Fibroblast of lung (primary cell): ENCODE results near the gene NXN. TPM values are rescaled to one million over a fixed set of nuclear protein-coding genes. Genes with fewer than 3 reads are reported as not detected.
"Not testable (repeated sequence)": the region's sequence is repeated elsewhere in the genome, so short reads cannot be mapped to it uniquely, and the experiment has no call there.

Source experiments
- DNase-seq, 2 donors: peaks; one replicate each; pipeline versions ENCODE4 v3.0.0 to v3.0.0-alpha.2; 2010; ENCODE audit warnings: low read depth in 2 of 2
- H2AFZ ChIP-seq: 2 replicates; pipeline ENCODE4 v1.5.1; 2012; ENCODE audit warnings: low read length, control low read depth, inconsistent platforms
- H3K27ac ChIP-seq: 2 replicates; pipeline ENCODE4 v1.5.1; 2011; ENCODE audit warnings: low read length, control low read depth; ENCODE audit not compliant: insufficient read depth
- H3K27me3 ChIP-seq: 2 replicates; pipeline ENCODE4 v1.5.1; 2011; ENCODE audit warnings: mild to moderate bottlenecking, low read length; ENCODE audit not compliant: control insufficient read depth, insufficient read depth
- H3K36me3 ChIP-seq: 2 replicates; pipeline ENCODE4 v1.5.1; 2011; ENCODE audit warnings: low read length; ENCODE audit not compliant: control insufficient read depth, insufficient read depth
- H3K4me1 ChIP-seq: 2 replicates; pipeline ENCODE4 v1.5.1; 2011; ENCODE audit warnings: low read length; ENCODE audit not compliant: control insufficient read depth, insufficient read depth; ENCODE audit errors: extremely low read depth
- H3K4me2 ChIP-seq: 2 replicates; pipeline ENCODE4 v1.5.1; 2011; ENCODE audit warnings: low read length, control low read depth; ENCODE audit not compliant: insufficient read depth; ENCODE audit errors: extremely low read depth
- H3K4me3 ChIP-seq, 4 experiments: fragments of 200-600 bp in 1 of 4; sonication (generic) in 1 of 4; replicated peaks in 1 of 4; 2 replicates each; pipeline ENCODE4 v1.5.1; 2011 to 2016; ENCODE audit warnings: low read length in 4 of 4, low read depth in 3 of 4, mild to moderate bottlenecking in 3 of 4, control low read depth in 2 of 4, inconsistent platforms in 1 of 4, mixed read lengths in 1 of 4; ENCODE audit not compliant: insufficient read depth in 1 of 4; ENCODE audit errors: control extremely low read depth in 1 of 4
- H3K79me2 ChIP-seq: 2 replicates; pipeline ENCODE4 v1.5.1; 2012; ENCODE audit warnings: mild to moderate bottlenecking, low read length, inconsistent platforms; ENCODE audit not compliant: control insufficient read depth, insufficient read depth
- H3K9ac ChIP-seq: 2 replicates; pipeline ENCODE4 v1.5.1; 2011; ENCODE audit warnings: mild to moderate bottlenecking, low read length, control low read depth; ENCODE audit not compliant: insufficient read depth
- H3K9me3 ChIP-seq: 2 replicates; pipeline ENCODE4 v1.5.1; 2012; ENCODE audit warnings: low read depth, low read length; ENCODE audit not compliant: control insufficient read depth, insufficient read depth
- H4K20me1 ChIP-seq: 2 replicates; pipeline ENCODE4 v1.5.1; 2011; ENCODE audit warnings: low read length; ENCODE audit not compliant: control insufficient read depth, insufficient read depth; ENCODE audit errors: extremely low read depth
- EZH2 ChIP-seq: IDR thresholded peaks from 2 replicates; pipeline ENCODE4 v1.5.1; 2012; ENCODE audit warnings: low read length, control low read depth, mild to moderate bottlenecking; ENCODE audit errors: missing control alignments
- polyA plus RNA-seq, 2 donors: library from polyadenylated mRNA; depleted of rRNA in 1 of 2; stranded (reverse) in 1 of 2; unstranded in 1 of 2; fragments of >200 nt; gene quantifications; 2 replicates each; pipeline ENCODE4 v1.2.1, GENCODE V29; 2011 to 2012; ENCODE audit warnings: missing spikeins in 1 of 2
- total RNA-seq: library from RNA; depleted of rRNA; stranded (reverse); fragments of >200 nt; gene quantifications from 2 replicates; pipeline ENCODE4 v1.2.1, GENCODE V29; 2014
- TF ChIP-seq, protein P1 (sequence below), 2 donors: IDR thresholded peaks in 1 of 2; conservative IDR thresholded peaks in 1 of 2; 1 replicate in 1 of 2; 2 replicates in 1 of 2; pipeline ENCODE4 v1.5.1; 2011 to 2012; ENCODE audit warnings: low read length in 2 of 2, control low read depth in 1 of 2, inconsistent platforms in 1 of 2, low read depth in 1 of 2, mild to moderate bottlenecking in 1 of 2

Gene NXN
- total and polyA plus RNA-seq, 2 donors (not counting 1 experiment from before 2014, with no cell fraction given), result 38.5 to 53.8 TPM

DNA sequence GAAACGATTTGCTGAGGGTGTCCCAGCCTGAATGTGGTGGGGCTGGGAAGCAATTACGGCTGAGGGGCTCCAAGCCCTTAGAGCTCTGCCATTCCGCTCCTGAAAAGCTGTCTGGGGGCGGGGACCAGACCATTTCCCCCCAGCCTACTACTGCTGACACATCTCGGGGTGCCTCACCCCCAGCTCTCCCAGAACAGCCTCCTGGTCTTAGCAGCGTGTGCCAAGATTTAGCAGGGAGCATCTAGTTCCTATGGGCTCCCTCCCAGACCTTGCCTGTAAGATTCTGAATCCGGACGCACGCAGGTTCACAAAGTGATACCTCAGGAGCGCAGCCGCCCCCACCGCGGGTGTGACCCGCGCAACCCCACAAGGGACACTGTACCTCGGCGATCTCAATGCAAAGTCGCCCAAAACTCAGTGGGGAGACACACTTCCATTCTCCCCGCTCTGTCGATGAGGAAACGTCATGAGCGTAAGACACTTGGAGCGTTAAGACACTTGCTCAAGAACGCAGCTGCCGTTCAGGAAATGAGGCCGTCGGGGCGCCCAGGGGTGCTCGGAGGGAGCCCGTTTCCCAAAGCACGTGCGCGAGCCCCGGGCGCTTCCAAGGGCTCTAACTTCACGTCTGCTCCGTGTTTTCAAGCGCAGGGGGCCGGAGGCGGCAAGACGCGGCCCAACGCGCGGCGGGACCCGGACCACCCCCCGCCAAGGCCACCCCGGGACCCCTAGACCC, 228.1 kb downstream of the NXN start:
- Histone ChIP-seq H3K79me2 (peaks cover 32% of the 10 kb centered on the region), H3K9ac (peak overlapping the region; percentile 90), H3K4me1 (peaks cover 4% of the 10 kb centered on the region), H3K27me3 (no peaks in the 10 kb centered on the region), H3K9me3 (no peaks in the 10 kb centered on the region), H3K4me2 (peak overlapping the region; percentile 90), H2AFZ (peak overlapping the region; percentile 80), H3K4me3 (peak overlapping the region; percentile 78 to 89 (median 84)), H3K36me3 (peaks cover 10% of the 10 kb centered on the region), H4K20me1 (no peaks in the 10 kb centered on the region), H3K27ac (peak overlapping the region; percentile 80)
- TF ChIP-seq EZH2, result no peak
- TF ChIP-seq, protein P1, sequence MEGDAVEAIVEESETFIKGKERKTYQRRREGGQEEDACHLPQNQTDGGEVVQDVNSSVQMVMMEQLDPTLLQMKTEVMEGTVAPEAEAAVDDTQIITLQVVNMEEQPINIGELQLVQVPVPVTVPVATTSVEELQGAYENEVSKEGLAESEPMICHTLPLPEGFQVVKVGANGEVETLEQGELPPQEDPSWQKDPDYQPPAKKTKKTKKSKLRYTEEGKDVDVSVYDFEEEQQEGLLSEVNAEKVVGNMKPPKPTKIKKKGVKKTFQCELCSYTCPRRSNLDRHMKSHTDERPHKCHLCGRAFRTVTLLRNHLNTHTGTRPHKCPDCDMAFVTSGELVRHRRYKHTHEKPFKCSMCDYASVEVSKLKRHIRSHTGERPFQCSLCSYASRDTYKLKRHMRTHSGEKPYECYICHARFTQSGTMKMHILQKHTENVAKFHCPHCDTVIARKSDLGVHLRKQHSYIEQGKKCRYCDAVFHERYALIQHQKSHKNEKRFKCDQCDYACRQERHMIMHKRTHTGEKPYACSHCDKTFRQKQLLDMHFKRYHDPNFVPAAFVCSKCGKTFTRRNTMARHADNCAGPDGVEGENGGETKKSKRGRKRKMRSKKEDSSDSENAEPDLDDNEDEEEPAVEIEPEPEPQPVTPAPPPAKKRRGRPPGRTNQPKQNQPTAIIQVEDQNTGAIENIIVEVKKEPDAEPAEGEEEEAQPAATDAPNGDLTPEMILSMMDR (conservative IDR thresholded peaks at IDR 0.05 in 1 of 2, IDR thresholded peaks at IDR 0.05 in 1 of 2; ENCODE audit: low read depth in 1 of 2, low read length in 2 of 2), result no peak
- DNase-seq, result peak; percentile 39 to 54

DNA sequence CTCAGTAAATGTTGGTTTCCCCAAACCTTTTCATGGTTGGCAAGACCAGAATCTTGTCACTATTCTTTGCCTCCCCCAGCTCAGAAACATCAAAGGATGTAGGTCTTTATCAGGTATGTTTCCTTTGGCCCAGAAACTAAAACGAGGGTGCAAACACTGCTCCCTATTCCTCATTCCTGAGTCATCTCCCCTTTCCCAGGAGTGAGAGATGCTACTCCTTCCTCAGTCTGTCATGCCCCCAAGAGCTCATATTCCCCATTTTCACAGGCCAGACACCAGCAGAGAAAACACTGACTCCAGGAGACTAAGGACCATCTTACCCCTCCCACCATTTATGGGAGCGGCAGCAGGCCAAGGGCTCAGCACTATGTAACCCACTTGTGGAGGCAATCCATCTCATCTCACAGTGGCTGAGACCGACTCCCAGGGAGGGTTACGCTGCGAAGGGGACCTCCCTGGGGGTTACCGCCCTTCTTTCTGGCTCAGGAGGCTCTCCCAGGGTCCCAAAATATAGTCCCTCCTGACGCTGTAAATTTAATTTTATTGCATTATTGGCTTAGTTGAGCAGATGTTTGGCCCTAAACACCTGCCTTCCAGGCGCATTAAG, 229.0 kb downstream of the NXN start:
- Histone ChIP-seq H3K4me3 (peak overlapping the region in 3 of 4 experiments; percentile 78 to 86 (median 81)), H3K79me2 (peaks cover 32% of the 10 kb centered on the region), H3K27ac (no peak overlapping the region), H3K4me2 (peak overlapping the region; percentile 90), H4K20me1 (no peaks in the 10 kb centered on the region), H3K27me3 (no peaks in the 10 kb centered on the region), H3K4me1 (peaks cover 4% of the 10 kb centered on the region), H2AFZ (no peak overlapping the region), H3K9me3 (no peaks in the 10 kb centered on the region), H3K36me3 (peaks cover 14% of the 10 kb centered on the region), H3K9ac (no peak overlapping the region)
- no peak for DNase-seq
- TF ChIP-seq, protein P1 (conservative IDR thresholded peaks at IDR 0.05 in 1 of 2, IDR thresholded peaks at IDR 0.05 in 1 of 2; ENCODE audit: low read depth in 1 of 2, low read length in 2 of 2), result no peak

DNA sequence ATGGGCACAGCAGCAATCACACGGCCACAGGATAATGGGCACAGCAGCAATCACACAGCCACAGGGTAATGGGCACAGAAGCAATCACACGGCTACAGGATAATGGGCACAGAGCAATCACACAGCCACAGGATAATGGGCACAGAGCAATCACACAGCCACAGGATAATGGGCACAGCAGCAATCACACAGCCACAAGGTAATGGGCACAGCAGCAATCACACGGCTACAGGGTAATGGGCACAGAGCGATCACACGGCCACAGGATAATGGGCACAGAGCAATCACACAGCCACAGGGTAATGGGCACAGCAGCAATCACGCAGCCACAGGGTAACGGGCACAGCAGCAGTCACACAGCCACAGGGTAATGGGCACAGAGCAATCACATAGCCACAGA, 230.2 kb downstream of the NXN start:
- H3K9me3 ChIP-seq, H4K20me1 ChIP-seq, H3K27me3 ChIP-seq, H2AFZ ChIP-seq, H3K4me1 ChIP-seq, H3K4me2 ChIP-seq, H3K9ac ChIP-seq, DNase-seq, H3K4me3 ChIP-seq, H3K27ac ChIP-seq: not testable (repeated sequence)
- peaks cover 22% of the 10 kb centered on the region for H3K36me3 ChIP-seq
- peaks cover 32% of the 10 kb centered on the region for H3K79me2 ChIP-seq

Other genes with a start within 250 kb of the NXN start
- 7.6 and 16.4 TPM in 2 replicates for gene TLCD3A, start 247.2 kb downstream of the NXN start, total RNA-seq
- 38.2 and 54.7 TPM in 2 replicates for gene TLCD3A, start 247.2 kb downstream of the NXN start, polyA plus RNA-seq
- gene GEMIN4, start 227.5 kb downstream of the NXN start, total RNA-seq, result 7.4 and 10.0 TPM in 2 replicates
- 9.3 and 14.2 TPM in 2 replicates for gene GEMIN4, start 227.5 kb downstream of the NXN start, polyA plus RNA-seq
- 31.7 and 40.6 TPM in 2 replicates for gene GLOD4, start 197.5 kb downstream of the NXN start, total RNA-seq
- gene GLOD4, start 197.5 kb downstream of the NXN start, polyA plus RNA-seq, result 62.8 and 70.2 TPM in 2 replicates
- 17.5 and 21.1 TPM in 2 replicates for gene MRM3, start 197.4 kb downstream of the NXN start, total RNA-seq
- gene MRM3, start 197.4 kb downstream of the NXN start, polyA plus RNA-seq, result 10.4 and 12.7 TPM in 2 replicates
- 10.5 and 13.4 TPM in 2 replicates for gene TIMM22, start 17.4 kb upstream of the NXN start, total RNA-seq
- 17.4 and 21.9 TPM in 2 replicates for gene TIMM22, start 17.4 kb upstream of the NXN start, polyA plus RNA-seq
- 84.7 and 91.9 TPM in 2 replicates for gene ABR, start 200.2 kb upstream of the NXN start, total RNA-seq
- 43.7 and 51.5 TPM in 2 replicates for gene ABR, start 200.2 kb upstream of the NXN start, polyA plus RNA-seq